ENCODE data around the gene SNX13. TPM values are rescaled to one million over a fixed set of nuclear protein-coding genes. Genes with fewer than 3 reads are reported as not detected.

The SNX13 gene
- total RNA-seq, 1 experiment from 2014 or later = 29.0 TPM

DNA sequence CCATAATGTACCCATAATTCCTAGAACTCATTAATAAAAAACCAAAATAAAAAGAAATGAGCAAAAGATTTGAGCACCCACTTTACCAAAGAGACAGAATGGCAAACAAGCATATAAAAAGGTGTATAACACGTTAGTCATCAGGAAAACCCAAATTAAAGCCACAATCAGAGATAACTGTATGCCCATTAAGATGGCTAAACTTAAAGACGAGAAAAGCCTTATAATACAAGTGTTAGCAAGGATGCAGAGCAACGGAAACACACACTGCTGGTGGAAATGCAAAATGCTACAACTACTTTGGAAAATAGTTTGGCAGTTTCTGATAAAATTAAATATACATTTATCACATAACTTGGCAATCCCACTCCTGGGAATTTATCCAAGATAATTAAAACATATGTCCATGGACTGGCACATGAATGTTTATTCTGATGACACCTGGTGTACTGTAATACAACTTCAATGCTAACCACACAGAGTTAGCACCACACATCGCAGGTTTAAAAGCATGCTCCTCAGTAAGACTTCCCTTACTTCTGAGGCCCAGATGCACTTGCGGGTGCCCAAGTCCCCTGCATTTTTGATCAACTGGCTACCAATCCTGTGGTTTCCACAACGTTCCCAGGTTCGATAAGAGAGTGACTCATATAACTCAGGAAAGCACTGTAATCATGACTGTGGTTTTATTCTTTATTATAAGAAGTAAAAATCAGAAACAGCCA lies 158.6 kb downstream of the SNX13 start:
- H3K27ac Mint-ChIP-seq = no peak overlapping the region; a peak in 1 of 7 replicates

More for the DNA sequence above, 158.6 kb downstream of the SNX13 start:
- Histone ChIP-seq H3K23ac (ENCODE audit: insufficient read length, low read depth, low read length) (no peak overlapping the region), H4K20me1 (ENCODE audit: control insufficient read depth, insufficient read depth, insufficient read length) (no peaks in the 10 kb centered on the region), H3K27ac (ENCODE audit: insufficient read length, low read depth, low read length) (no peak overlapping the region), H3K4me2 (ENCODE audit: insufficient read depth, insufficient read length, low read length) (no peak overlapping the region), H3K23me2 (ENCODE audit: insufficient read length, low read depth, low read length, poor library complexity, severe bottlenecking) (no peaks in the 10 kb centered on the region), H4K91ac (ENCODE audit: insufficient read length, low read depth, low read length) (no peak overlapping the region), H3K9ac (ENCODE audit: extremely low read depth, insufficient read length, low read length) (no peak overlapping the region), H3K27me3 (ENCODE audit: insufficient read depth, low read length) (no peaks in the 10 kb centered on the region), H3K9me3 (ENCODE audit: control insufficient read depth, low read depth, low read length) (no peaks in the 10 kb centered on the region), H2AFZ (ENCODE audit: low read length) (no peak overlapping the region), H3K18ac (ENCODE audit: insufficient read length, low read depth, low read length) (no peak overlapping the region), H4K5ac (ENCODE audit: insufficient read length, low read depth, low read length) (no peak overlapping the region), H3K14ac (ENCODE audit: insufficient read depth, low read length) (no peak overlapping the region), H2AK5ac (ENCODE audit: insufficient read length, low read length) (no peak overlapping the region), H3K79me2 (ENCODE audit: insufficient read depth, low read length) (no peaks in the 10 kb centered on the region), H2BK15ac (ENCODE audit: low read depth, low read length) (no peak overlapping the region), H2BK120ac (ENCODE audit: low read depth, low read length, poor library complexity, severe bottlenecking) (no peak overlapping the region), H2BK12ac (ENCODE audit: insufficient read length, low read depth, low read length) (no peak overlapping the region), H3K56ac (ENCODE audit: insufficient read length, low read depth, low read length) (no peak overlapping the region), H3K4me1 (ENCODE audit: insufficient read depth, low read length) (no peaks in the 10 kb centered on the region), H3K79me1 (ENCODE audit: insufficient read depth, low read depth, low read length, poor library complexity, severe bottlenecking) (no peaks in the 10 kb centered on the region), H2BK20ac (ENCODE audit: low read depth, low read length, poor library complexity, severe bottlenecking) (no peak overlapping the region), H4K8ac (replicated peaks; ENCODE audit: insufficient read length, low read depth, low read length) (no peak overlapping the region), H3K4ac (ENCODE audit: low read depth, low read length) (no peak overlapping the region), H3T11ph (ENCODE audit: low read length) (no peak overlapping the region), H2BK5ac (ENCODE audit: insufficient read length, low read length) (no peak overlapping the region)
- no peak for DNase-seq
- Mint-ChIP-seq H3K4me1 (peaks cover 3 to 5% of the 10 kb centered on the region in 2 experiments), H3K36me3 (ENCODE audit: insufficient read depth in 1 of 3, low read depth in 3 of 3) (no peaks in the 10 kb centered on the region), H3K9me3 (no peaks in the 10 kb centered on the region), H3K4me3 (no peak overlapping the region), H3K27me3 (ENCODE audit: low read depth) (no peaks in the 10 kb centered on the region)
- TF ChIP-seq, protein P1, sequence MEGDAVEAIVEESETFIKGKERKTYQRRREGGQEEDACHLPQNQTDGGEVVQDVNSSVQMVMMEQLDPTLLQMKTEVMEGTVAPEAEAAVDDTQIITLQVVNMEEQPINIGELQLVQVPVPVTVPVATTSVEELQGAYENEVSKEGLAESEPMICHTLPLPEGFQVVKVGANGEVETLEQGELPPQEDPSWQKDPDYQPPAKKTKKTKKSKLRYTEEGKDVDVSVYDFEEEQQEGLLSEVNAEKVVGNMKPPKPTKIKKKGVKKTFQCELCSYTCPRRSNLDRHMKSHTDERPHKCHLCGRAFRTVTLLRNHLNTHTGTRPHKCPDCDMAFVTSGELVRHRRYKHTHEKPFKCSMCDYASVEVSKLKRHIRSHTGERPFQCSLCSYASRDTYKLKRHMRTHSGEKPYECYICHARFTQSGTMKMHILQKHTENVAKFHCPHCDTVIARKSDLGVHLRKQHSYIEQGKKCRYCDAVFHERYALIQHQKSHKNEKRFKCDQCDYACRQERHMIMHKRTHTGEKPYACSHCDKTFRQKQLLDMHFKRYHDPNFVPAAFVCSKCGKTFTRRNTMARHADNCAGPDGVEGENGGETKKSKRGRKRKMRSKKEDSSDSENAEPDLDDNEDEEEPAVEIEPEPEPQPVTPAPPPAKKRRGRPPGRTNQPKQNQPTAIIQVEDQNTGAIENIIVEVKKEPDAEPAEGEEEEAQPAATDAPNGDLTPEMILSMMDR (conservative IDR thresholded peaks at IDR 0.05) = no peak
- WGBS (ENCODE audit: extremely low coverage, insufficient read length, low lambda C conversion rate) = no CpG with 5 or more reads among the region's 7 CpGs
